HG03135 (cell line): Measurements from ENCODE around the gene ZKSCAN2.

Experiments used
- ATAC-seq: cut with Tn5 transposase; IDR thresholded peaks from one replicate; pipeline ENCODE4 v1.9.1; 2021; ENCODE audit warnings: mild to moderate bottlenecking, moderate library complexity; ENCODE audit not compliant: unreplicated experiment

The ZKSCAN2 gene

DNA sequence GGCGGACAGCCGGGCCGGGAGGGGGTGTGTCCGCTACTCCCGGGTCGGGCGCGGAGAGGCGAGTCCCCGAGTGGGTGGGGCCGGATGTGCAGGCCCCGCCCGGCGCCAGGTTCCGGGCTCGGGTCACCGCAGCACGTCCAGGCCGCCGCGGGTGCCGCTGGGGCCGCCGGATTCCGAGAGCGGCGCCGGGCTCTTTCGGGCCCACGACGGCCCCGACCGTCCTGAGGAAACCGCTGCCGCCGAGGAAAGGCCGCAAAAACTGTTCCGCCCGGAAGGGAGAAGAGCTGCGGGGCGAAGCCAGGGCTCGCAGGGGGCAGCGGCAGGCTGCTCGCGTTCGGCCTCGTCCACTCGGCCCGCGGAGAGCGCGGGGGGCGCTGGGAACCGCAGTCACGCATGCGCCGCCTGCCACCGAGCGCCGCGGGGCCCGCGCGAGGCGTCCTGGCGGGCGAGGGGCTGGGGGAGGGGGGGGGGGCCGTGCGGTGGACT lies at the start of gene ZKSCAN2:
ZKSCAN2 (minus strand) TSS at position 376 of the 486 bp plus-strand sequence. CDS start 718 bp downstream, outside the sequence.
- ATAC-seq, result peak; percentile 73

DNA sequence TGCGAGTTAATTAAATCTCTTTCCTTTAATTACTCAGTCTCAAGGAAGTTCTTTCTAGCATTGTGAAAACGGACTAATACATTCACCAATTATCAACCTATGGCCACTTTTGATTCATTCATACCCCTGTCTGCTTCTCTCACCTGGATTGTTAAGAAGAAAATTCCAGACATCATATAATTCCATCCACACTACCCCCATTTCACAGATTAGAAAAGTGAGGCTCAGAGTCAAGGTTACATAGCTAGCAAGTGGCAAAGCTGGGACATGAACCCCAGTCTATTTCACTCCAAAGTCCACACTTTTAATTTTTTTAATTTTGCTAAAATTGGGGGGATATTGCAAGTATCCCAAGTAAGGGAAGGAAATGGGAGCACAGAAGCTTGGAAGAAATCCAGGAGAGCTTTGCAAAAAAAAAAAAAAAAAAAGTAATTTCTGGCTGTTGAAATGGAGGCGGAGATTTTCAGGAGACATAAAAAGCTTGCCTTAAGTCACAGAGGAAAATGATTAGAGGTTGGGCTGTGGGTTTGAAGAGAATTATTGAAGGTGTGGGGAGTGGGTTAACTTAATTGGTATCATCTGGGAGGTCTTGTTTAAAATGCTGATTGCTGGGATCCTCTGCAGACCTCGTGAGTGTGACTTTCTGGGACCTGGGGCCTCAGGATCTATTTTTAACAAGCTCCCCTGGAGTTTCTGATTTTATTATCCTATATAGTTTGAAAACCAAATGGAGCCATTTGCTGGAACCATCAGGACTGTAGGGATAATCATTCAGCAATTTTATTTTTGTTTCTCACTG lies 42.3 kb upstream of the ZKSCAN2 start:
- ATAC-seq, result no peak

DNA sequence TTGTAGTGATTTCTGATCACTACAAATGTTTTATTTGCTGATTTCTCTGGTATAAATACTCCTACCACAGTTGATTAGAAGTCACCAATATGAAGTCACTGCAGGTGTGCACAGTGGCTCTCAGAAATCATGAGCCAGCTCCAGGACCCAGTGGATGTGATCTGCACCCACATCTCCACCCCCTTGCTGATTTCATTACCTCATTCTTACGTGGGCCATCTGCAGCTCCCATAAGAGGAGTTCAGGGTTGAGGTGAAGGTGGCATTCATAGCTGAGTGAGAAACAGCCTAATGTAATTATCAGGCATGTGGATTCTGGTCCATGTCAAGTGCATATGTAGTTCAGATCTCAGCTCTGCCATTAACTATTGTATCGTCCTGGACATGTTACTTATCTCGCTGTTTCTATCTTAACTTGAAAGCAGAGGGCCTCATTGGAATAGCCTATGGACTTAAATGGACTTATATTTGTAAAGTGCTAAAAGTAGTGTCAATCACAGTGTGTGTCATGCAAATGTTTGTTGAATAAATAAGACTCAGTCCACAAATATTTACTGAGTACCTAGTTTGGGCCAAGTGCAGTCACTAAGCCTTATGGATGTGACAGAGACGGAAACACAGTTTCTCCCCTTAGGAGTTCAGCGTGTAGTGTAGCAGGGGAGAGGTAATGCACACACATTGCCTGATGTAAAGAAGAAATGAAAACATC lies 40.7 kb upstream of the ZKSCAN2 start:
- no peak for ATAC-seq

DNA sequence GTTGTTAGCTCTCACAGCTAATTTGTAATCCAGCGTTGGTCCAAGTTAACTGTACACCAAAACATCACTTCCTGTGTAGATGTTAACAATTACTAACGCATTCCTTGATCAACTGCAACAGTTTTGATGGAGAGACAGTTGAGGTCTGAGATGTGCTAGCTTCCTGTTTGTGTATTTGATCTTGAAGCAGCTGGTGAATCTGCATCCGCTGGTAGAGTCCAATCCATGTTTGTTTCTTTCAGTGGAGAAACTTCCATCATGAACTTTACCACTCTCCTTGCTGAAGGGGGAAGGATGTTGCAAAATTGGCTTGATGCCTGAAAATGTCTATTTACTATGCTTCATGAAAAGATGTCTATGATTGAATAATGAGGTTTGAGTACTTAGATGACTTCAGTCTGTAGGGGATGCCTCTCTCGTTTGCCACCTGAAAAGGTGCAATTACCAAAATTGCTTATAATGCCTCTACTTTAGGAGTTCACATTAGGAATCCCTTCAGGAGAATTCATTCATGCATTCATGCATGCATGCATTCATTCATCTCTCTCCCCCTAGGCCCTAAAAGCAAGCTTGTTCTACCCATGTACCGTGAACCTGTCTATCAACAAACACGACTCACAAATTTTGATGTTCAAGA lies 39.6 kb upstream of the ZKSCAN2 start:
- ATAC-seq, result no peak

DNA sequence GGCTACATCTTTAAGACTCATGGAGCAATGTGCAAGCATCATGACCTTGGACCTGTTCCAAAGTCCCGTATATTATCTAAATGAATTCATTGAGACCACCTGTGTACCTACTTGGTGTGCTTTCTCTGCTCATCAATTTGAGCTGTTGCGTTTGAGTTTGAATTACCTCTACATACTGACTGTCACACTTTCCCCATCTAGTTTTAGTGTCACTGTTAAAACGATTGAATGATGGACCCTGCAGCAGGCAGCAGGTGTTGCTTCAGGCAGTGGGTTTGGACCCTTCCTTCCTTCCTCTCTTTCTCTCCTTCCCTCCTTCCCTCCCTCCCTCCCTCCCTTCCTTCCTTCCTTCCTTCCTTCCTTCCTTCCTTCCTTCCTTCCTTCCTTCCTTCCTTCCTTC lies 33.9 kb upstream of the ZKSCAN2 start:
- ATAC-seq, result no peak

DNA sequence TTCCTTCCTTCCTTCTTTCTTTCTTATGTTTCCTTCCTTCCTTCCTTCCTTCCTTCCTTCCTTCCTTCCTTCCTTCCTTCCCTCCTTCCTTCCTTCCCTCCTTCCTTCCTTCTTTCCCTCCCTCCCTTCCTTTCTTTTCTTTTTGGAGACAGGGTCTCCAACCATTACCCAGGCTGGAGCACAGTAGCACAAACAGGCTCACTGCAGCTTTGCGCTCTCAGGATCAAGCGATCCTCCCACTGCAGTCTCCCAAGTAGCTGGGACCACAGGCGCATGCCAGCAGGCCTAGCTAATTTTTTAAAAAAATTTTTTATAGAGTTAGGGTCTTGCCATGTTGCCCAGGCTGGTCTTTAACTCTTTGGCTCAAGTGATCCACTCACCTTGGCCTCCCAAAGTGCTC lies 31.8 kb upstream of the ZKSCAN2 start:
- no peak for ATAC-seq

DNA sequence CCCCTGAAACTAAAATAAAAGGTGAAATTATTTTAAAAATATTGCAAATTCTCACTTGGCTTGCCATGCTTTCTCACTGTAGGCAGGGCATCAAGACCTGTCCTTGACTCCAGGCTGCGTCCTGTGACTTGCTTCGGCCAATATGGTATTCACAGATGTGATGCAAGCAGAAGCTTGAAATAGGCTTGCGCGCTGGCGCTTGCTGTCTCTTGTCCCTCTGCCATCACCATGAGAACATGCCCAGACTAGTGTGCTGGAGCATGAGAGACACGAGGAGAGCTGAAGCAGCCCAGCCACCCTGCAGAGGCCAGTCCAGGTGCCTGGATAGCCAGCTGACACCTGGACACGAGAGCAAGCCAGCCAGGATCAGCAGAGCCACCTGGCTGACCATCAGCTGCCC lies 21.8 kb upstream of the ZKSCAN2 start:
- ATAC-seq, result no peak

DNA sequence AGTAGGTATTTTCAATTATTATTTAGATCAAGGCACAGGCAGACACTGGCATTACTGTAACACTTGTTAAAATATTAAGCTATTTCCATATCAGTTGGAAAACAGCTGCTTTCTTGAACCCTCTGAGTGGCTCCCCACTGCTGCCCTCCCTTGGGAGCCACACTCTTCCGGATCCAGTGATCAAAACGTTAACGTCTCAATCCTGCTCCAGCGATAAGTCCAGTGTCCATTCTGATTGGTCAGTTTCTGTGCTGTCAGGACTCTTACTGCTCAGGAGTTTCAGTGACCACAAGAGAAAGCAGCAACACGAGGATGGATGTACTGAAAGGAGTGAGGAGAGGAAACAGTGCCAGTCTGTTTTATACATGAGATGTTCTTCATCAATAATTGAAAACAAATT lies 13.8 kb upstream of the ZKSCAN2 start:
- ATAC-seq, result no peak

DNA sequence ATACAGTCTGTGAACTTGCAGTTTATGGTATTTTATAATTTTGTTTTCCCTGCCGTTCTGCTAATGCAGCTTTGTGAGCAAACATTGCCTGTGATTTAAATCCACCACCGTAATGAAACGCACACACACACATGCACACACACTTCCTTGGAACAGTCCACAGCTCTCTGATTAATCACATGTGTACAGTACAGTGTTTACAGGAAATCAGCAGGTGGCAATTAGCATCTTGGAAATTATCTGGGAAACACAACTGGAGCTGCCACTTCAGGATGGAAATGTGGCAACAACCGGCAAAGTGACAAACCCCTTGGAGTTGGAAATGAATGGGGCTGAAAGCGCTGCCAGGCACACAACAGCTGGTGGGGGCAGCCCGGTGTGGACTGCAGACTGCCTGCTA lies 12.9 kb upstream of the ZKSCAN2 start:
- no peak for ATAC-seq

DNA sequence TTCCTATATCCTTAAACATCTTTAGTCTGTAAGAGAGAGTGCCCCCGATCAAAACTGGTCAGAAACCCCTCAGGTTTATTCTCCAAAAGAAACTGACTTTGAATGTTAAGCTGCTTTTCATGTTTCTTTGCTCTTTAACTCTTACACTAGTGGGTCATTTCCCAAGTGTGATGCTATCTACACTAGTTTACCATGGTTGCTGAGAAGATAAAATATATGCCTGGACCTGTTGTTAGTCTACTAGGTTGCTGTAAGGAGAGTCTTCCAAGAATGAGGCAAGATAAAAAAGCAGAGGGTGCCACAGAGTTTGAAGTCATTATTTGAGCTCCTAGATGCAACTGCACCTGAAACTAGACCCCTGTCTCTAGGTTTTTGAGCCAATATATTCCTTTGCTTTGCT lies 12.2 kb upstream of the ZKSCAN2 start:
- ATAC-seq, result no peak

DNA sequence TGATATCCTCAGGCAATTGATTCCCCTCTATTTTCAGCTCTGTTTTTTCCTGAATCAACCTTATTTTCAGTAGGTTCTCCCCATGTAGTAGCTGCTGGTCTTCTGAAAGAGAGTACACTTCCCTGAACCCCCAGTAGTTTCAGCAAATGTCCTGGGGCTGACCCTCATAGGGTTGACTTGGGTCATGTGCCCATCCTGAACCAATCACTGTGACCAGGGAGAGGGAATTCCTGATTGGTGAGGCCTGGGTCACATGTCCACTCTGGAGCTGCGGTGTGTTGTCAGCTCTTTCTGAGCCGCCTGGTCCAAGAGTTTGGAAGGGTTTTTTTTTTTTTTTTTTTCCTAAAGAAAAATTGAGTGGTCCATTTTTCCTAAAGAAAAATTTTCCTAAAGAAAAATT lies 8.3 kb upstream of the ZKSCAN2 start:
- ATAC-seq, result no peak

DNA sequence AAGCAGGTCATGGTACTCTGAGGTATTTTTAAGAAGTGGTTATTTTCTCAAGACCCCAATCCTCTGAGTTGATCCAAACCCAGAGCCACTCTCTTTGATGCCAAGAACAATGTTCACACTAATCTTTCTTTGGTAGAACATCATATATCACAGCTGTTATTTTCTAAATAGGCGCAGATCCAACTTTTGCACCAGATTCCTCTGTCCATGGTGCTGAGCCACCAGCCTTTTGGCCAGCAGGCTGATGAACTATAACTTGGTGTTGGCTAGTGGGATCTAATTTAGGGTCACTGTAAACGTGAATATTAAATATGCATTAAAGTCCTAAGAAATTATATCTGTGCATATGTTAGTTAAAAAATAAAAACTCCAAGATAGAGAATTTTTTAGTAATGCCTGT lies 7.0 kb upstream of the ZKSCAN2 start:
- ATAC-seq, result no peak

DNA sequence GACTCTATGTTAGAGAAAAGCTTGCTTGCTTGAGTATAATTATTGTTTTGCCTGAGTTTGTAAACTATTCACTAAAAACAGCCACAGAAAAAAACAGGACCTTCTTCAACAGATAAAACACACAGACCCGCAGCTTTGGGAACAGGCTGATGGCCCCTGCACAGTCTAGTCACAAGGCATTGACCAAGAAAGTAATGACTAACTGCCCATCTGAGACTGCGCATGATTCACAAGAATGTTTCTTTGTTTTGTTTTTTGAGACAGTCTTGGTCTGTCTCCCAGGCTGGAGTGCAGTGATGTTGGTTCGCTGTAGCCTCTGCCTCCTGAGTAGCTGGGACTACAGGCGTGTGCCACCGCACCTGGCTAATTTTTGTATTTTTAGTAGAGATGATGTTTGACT lies 2.8 kb upstream of the ZKSCAN2 start:
- ATAC-seq, result no peak

DNA sequence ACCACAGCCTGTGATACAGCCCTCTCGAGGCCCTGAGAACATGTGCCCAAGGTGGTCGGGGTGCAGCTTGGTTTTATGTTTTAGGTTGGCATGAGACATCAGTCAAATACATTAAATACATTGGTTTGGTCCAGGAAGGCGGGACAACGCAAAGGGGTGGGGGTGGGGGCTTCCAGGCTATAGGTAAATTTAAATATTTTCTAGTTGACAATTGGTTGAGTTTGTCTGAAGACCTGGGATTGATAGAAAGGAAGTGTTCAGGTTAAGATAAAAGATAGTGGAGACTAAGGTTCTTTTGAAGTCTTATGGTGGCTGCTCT lies 1.2 kb upstream of the ZKSCAN2 start:
- ATAC-seq, result no peak

DNA sequence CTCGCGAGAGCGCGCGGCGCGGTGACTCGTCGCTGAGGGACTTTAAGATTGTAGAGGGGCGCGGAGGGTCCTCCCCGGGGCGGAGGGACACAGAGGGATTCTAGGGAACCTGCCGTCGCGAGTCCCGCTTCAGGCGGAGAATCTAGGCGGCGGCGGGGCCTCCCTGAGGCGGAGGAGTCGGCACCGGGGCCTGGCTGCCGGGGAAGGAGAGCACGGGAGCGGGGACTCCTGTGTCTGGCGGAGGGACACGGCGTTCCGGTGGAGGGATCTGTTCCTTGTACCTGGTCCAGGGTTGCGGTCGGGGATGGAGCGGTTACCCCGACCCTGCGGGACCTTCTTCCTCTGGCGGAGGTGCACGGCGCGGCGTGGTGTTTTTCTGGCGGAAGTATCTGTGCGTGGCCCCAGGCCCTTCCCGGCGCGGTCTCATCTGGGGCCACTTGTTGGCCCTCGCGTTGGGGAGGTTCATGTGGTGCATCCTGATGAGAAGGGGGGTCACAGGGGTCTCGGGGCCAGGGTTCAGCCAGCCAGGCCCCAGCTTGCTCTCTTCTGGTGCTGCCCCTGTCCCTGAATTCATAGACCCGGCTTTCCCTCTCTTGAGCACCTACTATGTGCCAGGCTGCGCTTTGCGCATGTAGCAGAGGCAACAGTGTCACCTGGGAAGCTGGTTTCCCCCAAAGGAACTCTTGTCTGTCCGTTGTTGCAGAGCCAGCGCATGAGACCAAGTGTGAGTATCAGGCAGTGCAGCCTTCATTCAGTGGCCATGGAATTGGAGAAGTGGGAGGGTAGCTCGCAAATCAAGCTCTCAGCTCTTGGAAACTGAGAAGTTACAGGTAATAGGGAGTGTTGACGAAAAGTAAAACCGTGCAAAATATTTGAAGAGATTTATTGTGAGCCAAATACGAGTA lies 563 bp upstream of the ZKSCAN2 start:
- peak; percentile 42 for ATAC-seq

DNA sequence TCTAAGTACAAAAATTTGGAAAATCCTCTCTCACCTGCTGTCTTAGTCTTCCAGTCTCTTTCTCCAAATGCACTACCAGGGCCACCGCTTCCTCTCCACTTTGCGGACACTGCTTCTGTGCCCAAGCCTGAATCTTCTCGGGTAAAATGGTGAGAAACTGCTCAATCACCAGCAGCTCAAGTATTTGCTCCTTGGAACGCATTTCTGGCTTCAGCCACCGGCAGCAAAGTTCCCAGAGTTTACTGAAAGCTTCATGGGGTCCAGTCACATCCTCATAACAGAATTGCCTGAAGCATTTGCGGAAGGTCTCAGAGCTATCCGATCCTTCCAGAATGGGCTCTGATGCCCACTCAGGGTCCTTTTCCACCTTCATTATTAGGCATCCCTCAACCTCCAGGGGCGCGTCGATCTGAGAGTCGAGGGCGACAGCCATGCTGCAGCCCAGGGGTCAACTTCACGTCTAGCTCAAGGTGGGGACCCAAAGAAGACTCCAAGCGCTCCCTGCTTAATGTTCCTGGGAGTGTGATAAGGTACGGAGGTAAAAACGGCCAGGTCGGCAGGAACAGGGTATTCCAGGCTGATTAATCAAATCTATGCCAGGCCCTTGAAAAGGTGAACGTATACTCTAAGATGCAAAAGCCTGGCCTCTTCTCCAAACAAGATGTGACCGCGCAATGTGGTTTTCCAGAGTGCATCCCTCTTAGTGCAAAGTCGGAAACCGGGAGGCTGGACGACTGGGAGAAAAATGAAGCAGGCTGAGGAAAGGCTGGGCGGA lies 763 bp downstream of the ZKSCAN2 start:
- ATAC-seq, result peak; percentile 18

DNA sequence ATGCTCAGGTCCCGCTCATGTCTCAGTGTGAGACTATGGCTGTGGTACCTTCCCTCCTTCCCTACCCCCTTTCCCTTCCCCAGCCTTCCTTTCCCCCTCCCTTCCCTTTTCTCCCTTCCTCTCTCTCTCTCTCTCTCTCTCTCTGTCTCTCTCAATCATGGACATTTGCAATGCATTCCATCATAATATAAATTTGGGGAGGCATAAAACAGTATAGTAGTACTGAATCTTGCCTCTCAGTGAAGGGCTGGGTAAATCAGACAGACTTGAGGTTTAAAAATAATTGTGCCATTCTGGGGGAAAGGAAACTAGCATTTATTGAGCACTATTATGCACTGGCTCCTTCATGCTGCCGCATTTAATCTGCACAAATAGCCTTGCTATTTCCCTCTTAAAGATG lies 4.3 kb downstream of the ZKSCAN2 start:
- ATAC-seq, result no peak

DNA sequence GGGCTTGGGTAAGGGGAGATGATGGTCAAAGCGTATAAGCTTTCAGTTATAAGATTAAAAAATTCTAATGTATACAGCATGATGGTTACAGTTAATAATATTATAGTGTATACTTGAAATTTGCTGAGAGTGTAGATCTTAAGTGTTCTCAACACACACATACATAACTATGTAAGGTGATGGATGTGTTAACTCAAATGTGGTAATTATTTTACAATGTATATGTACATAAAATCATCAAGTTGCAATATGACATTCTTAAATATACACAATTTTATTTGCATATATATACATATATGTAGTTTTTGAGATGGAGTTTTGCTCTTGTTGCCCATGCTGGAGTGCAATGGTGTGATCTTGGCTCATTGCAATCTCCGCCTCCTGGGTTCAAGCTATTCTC lies 7.2 kb downstream of the ZKSCAN2 start:
- ATAC-seq, result no peak

DNA sequence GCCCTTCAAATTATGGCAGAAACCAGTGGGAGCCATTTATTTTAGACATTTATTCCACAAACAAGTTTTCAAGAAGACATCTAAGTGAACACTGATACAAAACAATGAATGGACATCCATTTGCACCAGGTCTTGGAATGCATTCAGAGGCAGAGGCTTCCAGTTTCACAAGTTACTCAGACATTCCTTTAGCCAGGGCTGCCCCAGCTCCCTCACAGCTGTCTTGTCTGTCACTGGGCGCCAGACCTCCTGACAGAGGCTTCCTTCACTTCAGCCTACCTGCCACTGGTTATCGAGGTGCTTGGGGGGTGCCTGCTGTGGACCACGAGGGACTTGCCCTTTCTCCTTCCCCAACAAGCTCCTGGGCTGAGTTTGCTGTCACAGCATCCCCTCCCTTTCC lies 21.7 kb downstream of the ZKSCAN2 start:
- ATAC-seq, result no peak

DNA sequence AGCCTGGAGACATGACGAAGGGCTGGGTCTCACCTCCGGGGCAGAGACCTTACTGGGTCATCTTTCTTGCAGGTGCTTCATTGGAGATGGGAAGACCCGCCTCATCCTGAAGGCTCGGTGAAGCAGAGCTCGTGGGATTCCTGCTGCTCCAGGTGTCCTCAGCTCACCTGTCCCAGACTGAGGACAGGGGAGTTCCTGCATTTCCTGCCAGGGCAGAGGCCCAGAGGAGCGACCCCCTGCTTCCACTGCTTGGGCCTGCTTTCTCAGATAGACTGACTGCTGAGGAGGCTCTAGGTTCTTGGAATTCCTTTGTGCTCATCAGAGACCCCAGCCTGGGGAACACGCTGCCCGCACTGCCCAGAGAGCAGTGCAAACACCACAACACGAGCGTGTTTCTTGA lies 29.3 kb downstream of the ZKSCAN2 start:
- ATAC-seq, result no peak
